ENCODE results near the gene APOBEC3A.
A peak's percentile ranks its signal among the peaks of the same experiment; 100 is the strongest.
"Not testable (repeated sequence)": the region's sequence is repeated elsewhere in the genome, so short reads cannot be mapped to it uniquely, and the experiment has no call there.

Gene APOBEC3A

DNA sequence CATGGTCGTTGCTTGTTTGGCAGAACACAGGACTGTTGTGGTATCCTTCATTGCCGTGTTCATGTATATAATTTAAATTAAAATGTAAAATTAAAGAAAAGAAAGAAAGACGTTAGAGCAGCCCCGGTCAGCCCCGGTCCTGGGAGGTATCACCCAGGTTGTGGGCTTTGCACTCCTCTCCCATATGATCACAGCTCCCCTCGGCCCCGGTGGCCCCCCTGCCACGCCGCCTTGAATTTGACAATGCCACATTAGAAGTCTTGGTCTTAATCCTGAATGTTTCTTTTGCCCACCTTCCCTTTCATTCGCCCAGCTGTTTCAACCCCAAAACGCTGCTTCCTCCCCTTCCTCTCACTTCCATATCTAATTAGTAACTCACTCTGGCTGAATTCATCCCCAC, 11.4 kb downstream of the APOBEC3A start:
- Mint-ChIP-seq H3K4me3 (no peak overlapping the region), H3K27me3 (peaks cover 31 to 77% of the 10 kb centered on the region in 2 donors), H3K4me1 (ENCODE audit: low read depth in 2 of 2) (peaks cover 3 to 14% of the 10 kb centered on the region in 2 donors), H3K36me3 (ENCODE audit: insufficient read depth) (peaks cover 3% of the 10 kb centered on the region), H3K27ac (peak overlapping the region in 1 of 2 donors; percentile 18), H3K9me3 (no peaks in the 10 kb centered on the region)
- ATAC-seq (replicated peaks) (no peak), DNase-seq (no peak)

DNA sequence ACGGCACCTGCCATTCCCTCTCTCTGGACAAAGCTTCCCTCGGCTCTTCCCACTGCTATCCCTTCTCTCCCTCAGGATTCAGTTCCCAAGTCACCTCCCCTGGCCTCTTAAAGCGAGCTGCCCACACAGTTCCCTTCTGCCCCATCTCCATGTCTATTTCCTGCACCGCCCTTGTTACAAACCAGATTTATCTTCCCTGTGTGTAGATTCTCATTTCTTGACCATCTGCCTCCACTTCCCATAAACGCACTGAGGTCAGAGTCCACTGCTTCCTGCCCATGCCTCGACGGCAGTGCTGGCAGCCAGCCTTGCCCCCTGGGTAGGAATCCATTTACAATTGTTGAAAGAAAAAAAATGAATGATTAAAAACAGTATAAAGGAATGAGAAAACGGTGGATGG, 13.1 kb downstream of the APOBEC3A start:
- no peak overlapping the region for H3K4me3 Mint-ChIP-seq
- H3K27ac Mint-ChIP-seq: peak overlapping the region in 1 of 2 donors; percentile 28
- ATAC-seq (replicated peaks) (no peak), DNase-seq (no peak)
- H3K27me3 Mint-ChIP-seq: peaks cover 31 to 60% of the 10 kb centered on the region in 2 donors
- H3K36me3 Mint-ChIP-seq (ENCODE audit: insufficient read depth): peaks cover 3% of the 10 kb centered on the region
- peaks cover 3 to 16% of the 10 kb centered on the region in 2 donors for H3K4me1 Mint-ChIP-seq (ENCODE audit: low read depth in 2 of 2)
- no peaks in the 10 kb centered on the region for H3K9me3 Mint-ChIP-seq

DNA sequence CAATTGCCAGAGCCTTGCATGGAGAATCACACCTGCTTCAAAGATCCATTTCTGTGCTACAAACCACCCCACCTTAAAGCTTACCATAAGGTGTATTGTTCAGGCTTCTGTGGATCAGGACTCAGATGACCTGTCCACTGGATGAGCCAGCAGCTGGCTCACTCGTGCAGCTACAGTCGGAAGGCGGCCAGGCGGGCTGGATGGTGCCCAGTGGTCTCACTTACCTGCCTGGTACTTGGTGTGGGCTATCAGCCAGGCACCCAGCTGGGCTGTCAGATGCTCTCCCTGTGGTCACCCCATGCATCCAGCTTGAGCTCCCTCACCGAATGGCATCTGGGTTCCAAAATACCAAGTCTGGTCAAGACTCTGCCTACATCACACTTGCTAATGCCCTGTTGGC, 13.8 kb downstream of the APOBEC3A start:
- H3K9me3 Mint-ChIP-seq: no peaks in the 10 kb centered on the region
- ATAC-seq (replicated peaks) (no peak), DNase-seq (no peak)
- H3K4me3 Mint-ChIP-seq: no peak overlapping the region
- peaks cover 3% of the 10 kb centered on the region for H3K36me3 Mint-ChIP-seq (ENCODE audit: insufficient read depth)
- peaks cover 3 to 16% of the 10 kb centered on the region in 2 donors for H3K4me1 Mint-ChIP-seq (ENCODE audit: low read depth in 2 of 2)
- H3K27ac Mint-ChIP-seq: no peak overlapping the region
- H3K27me3 Mint-ChIP-seq: peaks cover 31 to 54% of the 10 kb centered on the region in 2 donors

DNA sequence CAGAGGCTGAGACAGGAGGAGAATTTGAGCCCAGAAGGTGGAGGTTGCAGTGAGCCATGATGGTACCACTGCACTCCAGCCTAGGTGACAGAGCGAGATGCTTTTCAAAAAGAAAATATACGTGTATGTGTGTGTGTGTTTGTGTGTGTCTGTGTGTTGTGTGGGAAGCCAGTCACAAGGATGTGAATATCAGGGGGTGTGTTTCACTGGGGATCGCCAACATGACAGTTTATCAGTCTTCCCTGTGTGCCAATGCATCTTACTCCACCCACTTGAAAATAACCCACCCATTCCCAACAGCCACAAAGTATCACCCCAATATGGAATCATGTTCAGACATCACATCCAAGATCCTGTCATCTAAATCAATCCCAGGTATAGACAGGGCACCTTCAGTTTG, 14.4 kb downstream of the APOBEC3A start:
- H3K4me1 Mint-ChIP-seq (ENCODE audit: low read depth in 2 of 2): peaks cover 3 to 13% of the 10 kb centered on the region in 2 donors
- H3K27me3 Mint-ChIP-seq: peaks cover 29 to 48% of the 10 kb centered on the region in 2 donors
- DNase-seq: no peak
- H3K36me3 Mint-ChIP-seq (ENCODE audit: insufficient read depth): peaks cover 3% of the 10 kb centered on the region
- no peak for ATAC-seq (replicated peaks)
- H3K27ac Mint-ChIP-seq: no peak overlapping the region
- H3K4me3 Mint-ChIP-seq: no peak overlapping the region
- H3K9me3 Mint-ChIP-seq: no peaks in the 10 kb centered on the region

DNA sequence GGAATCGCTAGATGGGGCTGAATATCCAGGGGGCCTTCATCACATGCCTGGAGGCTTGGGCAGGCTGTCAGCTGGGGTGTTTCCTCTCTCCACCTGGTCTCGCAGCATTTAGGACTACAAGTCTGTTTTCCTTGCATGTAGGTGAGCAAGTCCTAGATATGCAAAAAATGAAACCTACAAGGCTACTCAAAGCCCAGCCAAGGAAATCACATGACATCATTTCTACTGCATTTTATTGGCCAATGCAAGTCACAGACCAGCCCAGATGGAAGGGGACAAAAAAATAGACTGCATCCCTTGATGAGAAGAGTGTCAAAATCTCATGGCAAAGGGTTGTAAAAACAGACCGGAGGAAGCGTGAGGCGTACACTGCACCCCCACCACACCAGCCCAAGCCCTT, 15.1 kb downstream of the APOBEC3A start:
- Mint-ChIP-seq H3K27me3 (peaks cover 27 to 40% of the 10 kb centered on the region in 2 donors), H3K27ac (no peak overlapping the region), H3K4me3 (no peak overlapping the region), H3K36me3 (ENCODE audit: insufficient read depth) (peaks cover 3% of the 10 kb centered on the region), H3K4me1 (ENCODE audit: low read depth in 2 of 2) (peaks cover 3 to 12% of the 10 kb centered on the region in 2 donors), H3K9me3 (no peaks in the 10 kb centered on the region)
- DNase-seq (no peak), ATAC-seq (replicated peaks) (no peak)

DNA sequence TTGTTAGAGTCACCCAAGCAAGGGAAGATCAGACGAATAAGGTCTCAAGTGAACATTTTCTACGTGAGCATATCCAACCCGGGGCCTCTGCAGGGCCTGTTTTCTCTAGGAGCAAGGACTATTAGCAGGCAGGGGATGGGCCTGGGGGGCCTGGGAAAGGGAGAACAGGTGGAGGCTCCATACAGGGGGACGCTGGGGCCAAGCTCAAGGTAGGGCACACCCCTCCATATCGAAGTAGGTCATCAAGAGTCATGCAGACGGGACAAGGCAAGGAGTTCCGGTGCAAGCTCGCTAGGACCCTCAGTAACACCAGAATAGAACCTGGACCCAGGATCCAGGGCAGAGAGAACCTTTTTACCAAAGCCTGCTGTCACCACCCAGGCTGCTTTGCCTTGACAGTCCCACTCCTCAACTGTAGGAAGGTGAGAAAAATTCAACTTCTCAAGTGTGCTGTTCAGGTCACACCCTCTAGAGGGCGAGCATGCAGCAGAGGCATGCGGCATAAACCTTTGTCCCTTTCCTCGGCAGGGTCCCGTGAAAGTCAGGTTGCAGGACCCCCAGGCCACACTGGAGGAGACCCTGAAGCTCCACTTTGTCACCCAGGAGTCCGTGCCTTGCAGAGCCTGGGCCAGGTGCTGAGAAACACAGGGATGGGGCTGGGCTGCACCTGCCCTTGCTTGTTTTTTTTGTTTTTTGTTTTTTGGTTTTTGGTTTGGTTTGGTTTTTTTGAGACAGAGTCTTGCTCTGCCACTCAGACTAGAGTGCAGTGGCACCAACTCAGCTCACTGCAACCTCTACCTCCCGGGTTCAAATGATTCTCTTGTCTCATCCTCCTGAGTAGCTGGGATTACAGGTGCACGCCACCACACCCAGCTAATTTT, 16.1 kb downstream of the APOBEC3A start:
- Mint-ChIP-seq H3K4me3 (no peak overlapping the region), H3K27ac (no peak overlapping the region), H3K4me1 (ENCODE audit: low read depth in 2 of 2) (peaks cover 3 to 9% of the 10 kb centered on the region in 2 donors)

DNA sequence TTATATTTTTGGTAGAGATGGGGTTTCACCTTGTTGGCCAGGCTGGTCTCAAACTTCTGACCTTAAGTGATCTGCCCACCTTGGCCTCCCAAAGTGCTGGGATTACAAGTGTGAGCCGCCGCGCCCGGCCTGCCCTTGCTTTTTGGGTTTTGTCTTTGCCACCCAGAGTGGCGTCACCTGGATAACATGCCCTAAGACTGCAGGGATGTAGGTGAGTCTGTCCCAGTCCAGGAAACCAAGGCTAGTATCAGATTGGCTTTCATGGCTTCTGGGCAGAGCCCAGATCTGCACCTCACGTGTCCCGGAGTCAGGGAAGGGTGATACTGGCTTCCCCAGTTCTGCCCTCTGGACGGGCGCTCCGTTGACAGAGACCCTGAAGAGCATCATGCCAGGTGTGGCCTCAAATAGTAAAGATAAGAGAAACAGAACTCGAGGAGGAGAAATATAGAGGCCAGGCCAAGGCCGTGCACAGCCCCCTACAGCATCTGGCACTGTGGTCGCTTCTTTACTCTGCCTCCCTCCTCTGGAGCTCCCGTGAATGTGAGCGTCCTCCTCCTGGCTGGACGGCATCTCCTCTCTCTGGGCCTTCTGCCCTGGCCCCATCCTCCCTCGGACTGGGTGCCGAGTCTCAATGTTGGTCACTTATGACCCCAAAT, 16.9 kb downstream of the APOBEC3A start:
- Mint-ChIP-seq H3K4me3 (no peak overlapping the region), H3K27ac (no peak overlapping the region), H3K9me3 (no peaks in the 10 kb centered on the region), H3K4me1 (ENCODE audit: low read depth in 2 of 2) (peaks cover 3 to 9% of the 10 kb centered on the region in 2 donors), H3K27me3 (peaks cover 22 to 23% of the 10 kb centered on the region in 2 donors), H3K36me3 (ENCODE audit: insufficient read depth) (peaks cover 3% of the 10 kb centered on the region)
- DNase-seq (no peak), ATAC-seq (replicated peaks) (no peak)

More for the DNA sequence above, 16.1 kb downstream of the APOBEC3A start:
- DNase-seq: peak; percentile 42 to 58 (median 54)
- H3K27me3 Mint-ChIP-seq: peaks cover 27 to 30% of the 10 kb centered on the region in 2 donors
- peaks cover 3% of the 10 kb centered on the region for H3K36me3 Mint-ChIP-seq (ENCODE audit: insufficient read depth)
- ATAC-seq (replicated peaks): peak; percentile 89
- no peaks in the 10 kb centered on the region for H3K9me3 Mint-ChIP-seq

DNA sequence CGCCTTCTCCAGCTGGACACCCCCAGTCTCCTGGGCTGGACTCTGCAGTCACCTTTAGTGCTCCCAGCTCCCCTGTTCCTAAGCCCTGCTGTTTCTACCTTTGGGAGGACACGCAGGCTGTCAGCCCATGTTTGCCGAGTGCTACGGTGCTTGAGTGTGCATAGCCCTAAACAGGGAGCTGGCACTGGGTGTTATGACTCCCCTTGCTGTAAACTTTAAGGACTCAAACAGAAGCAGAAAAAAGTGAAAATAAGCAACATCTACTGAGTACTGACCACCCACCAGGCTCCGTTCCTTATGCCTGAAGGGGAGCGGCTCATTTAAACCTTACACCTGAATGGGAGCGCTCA, 17.4 kb downstream of the APOBEC3A start:
- no peak overlapping the region for H3K27ac Mint-ChIP-seq
- ATAC-seq (replicated peaks): no peak

DNA sequence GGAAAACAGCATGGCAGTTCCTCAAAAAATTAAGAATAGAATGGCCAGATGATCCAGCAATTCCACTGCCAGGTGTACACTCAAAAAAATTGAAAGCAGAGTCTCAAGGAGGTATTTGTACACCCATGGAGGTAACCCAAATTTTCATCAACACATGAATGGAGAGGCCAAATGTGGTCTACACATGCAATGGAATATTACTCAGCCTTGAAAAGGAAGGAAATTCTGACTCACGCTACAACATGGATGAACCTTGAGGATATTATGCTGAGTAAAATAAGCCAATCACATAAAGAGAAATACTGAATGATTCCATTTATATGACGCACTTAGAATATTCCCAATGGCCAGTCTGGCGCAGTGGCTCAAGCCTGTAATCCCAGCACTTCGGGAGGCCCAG, 19.9 kb downstream of the APOBEC3A start:
- not testable (repeated sequence) for H3K27ac Mint-ChIP-seq; ATAC-seq (replicated peaks)

More for the DNA sequence above, 17.4 kb downstream of the APOBEC3A start:
- no peaks in the 10 kb centered on the region for H3K9me3 Mint-ChIP-seq
- no peak for DNase-seq
- H3K27me3 Mint-ChIP-seq: peaks cover 18 to 19% of the 10 kb centered on the region in 2 donors
- H3K4me1 Mint-ChIP-seq (ENCODE audit: low read depth in 2 of 2): peaks cover 3 to 9% of the 10 kb centered on the region in 2 donors
- peaks cover 3% of the 10 kb centered on the region for H3K36me3 Mint-ChIP-seq (ENCODE audit: insufficient read depth)
- no peak overlapping the region for H3K4me3 Mint-ChIP-seq

DNA sequence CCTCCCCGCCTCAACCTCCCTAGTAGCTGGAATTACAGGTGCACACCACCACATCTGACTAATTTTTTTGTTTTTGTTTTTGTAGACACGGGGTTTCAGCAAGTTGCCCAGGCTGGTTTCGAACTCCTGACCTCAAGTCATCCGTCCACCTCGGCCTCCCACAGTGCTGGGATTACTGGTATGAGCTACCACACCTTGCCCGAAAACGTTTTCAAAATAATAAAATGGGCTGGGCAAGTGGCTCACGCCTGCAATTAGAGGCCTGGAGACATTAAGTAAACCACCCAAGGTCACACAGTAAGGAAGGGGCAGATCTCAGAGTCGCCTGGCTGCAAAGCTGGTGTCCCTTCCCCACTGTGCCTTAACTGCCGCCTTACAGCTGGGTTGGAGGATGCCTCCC, 23.2 kb downstream of the APOBEC3A start:
- not testable (repeated sequence) for ATAC-seq (replicated peaks); H3K4me3 Mint-ChIP-seq; DNase-seq; H3K27ac Mint-ChIP-seq; H3K27me3 Mint-ChIP-seq; H3K9me3 Mint-ChIP-seq
- Mint-ChIP-seq H3K4me1 (ENCODE audit: low read depth in 2 of 2) (peaks cover 11 to 25% of the 10 kb centered on the region in 2 donors), H3K36me3 (ENCODE audit: insufficient read depth) (peaks cover 10% of the 10 kb centered on the region)

More for the DNA sequence above, 19.9 kb downstream of the APOBEC3A start:
- H3K36me3 Mint-ChIP-seq (ENCODE audit: insufficient read depth); DNase-seq; H3K27me3 Mint-ChIP-seq; H3K9me3 Mint-ChIP-seq; H3K4me3 Mint-ChIP-seq: not testable (repeated sequence)
- H3K4me1 Mint-ChIP-seq (ENCODE audit: low read depth in 2 of 2): peaks cover 9 to 19% of the 10 kb centered on the region in 2 donors

DNA sequence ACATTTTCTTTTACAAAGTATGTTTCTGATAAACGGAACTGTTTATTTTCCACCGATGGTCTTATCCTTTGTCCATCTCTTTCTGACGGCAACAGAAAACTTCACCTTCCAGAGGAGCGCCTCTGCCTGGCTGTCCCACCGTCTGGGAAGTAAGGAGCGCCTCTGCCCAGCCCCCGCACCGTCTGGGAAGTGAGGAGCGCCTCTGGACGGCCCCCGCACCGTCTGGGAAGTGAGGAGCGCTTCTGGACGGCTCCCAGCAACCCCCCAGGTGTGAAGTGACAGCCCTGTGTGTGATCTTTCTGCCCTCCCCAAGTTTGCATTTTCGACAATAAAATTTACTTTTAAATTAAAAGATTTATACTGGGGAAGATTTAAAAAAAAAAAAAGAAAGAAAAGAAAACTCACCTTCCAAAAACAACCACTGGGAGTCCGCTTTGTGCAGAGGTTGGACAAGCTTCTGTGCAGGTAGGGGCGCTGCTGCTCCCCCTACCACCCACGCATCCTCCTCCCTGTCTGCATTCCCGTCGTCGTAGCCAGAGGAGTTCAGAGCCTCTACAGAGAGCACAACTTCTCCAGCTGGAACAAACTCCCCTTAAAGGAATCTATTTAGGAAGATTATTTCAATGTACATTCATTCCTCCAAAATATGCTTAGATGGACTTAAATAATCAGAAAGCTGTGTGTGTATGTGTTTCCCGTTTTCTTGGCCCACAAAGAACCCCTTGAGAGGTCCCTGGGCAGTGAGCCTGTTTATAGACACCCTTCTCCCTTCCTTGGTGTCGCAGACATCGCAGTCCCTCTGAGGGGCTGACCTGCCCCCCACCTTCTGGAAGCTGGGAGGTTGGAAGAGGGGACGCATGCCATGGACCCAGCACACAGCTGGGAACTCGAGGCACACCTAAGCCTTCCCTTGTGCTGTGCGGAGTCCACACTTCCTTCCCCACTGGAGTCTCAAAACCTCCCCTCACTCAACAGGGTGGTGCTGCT, 23.9 kb downstream of the APOBEC3A start:
- DNase-seq (no peak), ATAC-seq (replicated peaks) (no peak)
- peak overlapping the region; percentile 89 to 92 for H3K27ac Mint-ChIP-seq
- peak overlapping the region; percentile 88 to 90 for H3K4me3 Mint-ChIP-seq
- H3K9me3 Mint-ChIP-seq: no peaks in the 10 kb centered on the region
- peaks cover 16 to 25% of the 10 kb centered on the region in 2 donors for H3K4me1 Mint-ChIP-seq (ENCODE audit: low read depth in 2 of 2)
- H3K36me3 Mint-ChIP-seq (ENCODE audit: insufficient read depth): peaks cover 10% of the 10 kb centered on the region
- H3K27me3 Mint-ChIP-seq: no peaks in the 10 kb centered on the region

DNA sequence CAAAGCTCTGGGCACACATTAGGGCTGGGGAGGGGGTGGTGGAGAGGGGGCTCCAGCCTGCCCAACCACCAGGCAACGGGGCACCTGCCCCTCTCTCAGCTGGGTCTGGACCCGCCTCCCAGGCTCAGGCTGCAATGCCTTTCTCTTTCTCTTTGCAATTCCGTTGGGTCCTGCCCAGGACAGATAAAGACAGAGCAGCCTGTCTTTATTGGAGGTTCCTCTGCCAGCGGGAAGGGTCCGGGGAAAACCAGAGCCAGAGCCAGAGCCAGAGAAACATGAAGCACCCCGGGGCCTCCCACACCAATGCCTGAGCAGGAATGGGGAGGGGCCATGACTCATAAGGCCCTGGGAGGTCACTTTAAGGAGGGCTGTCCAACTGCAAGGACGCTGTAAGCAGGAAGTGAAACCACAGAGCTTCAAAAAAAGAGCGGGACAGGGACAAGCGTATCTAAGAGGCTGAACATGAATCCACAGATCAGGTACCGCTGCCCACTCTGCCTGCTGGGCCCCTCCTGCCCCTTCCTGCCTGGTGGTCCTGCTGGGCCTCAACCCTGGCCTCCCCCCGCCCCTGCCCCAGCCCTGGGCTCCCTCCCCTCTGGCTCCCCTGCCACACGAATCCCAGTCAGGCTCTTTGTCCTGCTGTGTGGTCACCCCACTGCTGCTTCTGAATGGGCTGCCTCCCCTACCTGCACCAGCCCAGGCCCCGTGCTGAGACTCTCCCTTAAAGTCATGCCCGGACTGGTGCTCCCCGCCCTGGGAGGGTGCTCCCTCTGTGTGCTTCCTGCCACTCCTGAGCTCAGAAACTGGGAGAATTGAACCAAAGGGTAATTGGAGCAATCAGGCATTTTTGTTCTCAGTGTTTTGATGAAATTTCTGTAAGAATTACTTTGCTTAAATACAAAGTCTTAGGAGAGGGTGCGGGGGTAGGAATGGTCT, 24.9 kb downstream of the APOBEC3A start, which contains the start of gene APOBEC3B:
Gene APOBEC3B, plus strand, starts transcription at position 356 of the 936 bp plus-strand sequence. Its CDS starts 107 bp downstream, at position 463.
- peaks cover 10% of the 10 kb centered on the region for H3K36me3 Mint-ChIP-seq (ENCODE audit: insufficient read depth)
- DNase-seq: peak; percentile 59 to 65 (median 62)
- H3K4me1 Mint-ChIP-seq (ENCODE audit: low read depth in 2 of 2): peaks cover 16 to 27% of the 10 kb centered on the region in 2 donors
- no peaks in the 10 kb centered on the region for H3K27me3 Mint-ChIP-seq
- peak within 1 kb of the TSS; percentile 89 to 92 for H3K27ac Mint-ChIP-seq
- H3K9me3 Mint-ChIP-seq: no peaks in the 10 kb centered on the region
- ATAC-seq (replicated peaks): peak; percentile 68
- peak within 1 kb of the TSS; percentile 88 to 90 for H3K4me3 Mint-ChIP-seq
